Right lobe of liver (tissue), 6 donors: Measurements from ENCODE around the gene BAHCC1. TPM values are rescaled to one million over a fixed set of nuclear protein-coding genes. Genes with fewer than 3 reads are reported as not detected.
"Not testable (repeated sequence)": the region's sequence is repeated elsewhere in the genome, so short reads cannot be mapped to it uniquely, and the experiment has no call there.

Source experiments
- ATAC-seq, 4 donors: fragments of 200-7000 bp; cut with Tn5 transposase; one replicate each; pipeline ENCODE4 v1.9.1; 2020; ENCODE audit warnings: mild to moderate bottlenecking in 4 of 4, moderate library complexity in 4 of 4
- DNase-seq, 3 donors: peaks; one replicate each; pipeline ENCODE4 v3.0.0-alpha.2; 2020
- H3K27ac ChIP-seq, 3 donors: fragments of 200-600 bp; one replicate each; pipeline ENCODE4 v1.8.0; 2022
- H3K27me3 ChIP-seq, 2 donors: fragments of 200-600 bp; one replicate each; pipeline ENCODE4 v1.8.0; 2022
- H3K36me3 ChIP-seq, 4 donors: fragments of 200-600 bp; sonication (generic) in 1 of 4; one replicate each; pipeline versions ENCODE4 v1.5.1 to v1.8.0; 2017 to 2022; ENCODE audit warnings: control low read depth in 1 of 4
- H3K4me1 ChIP-seq, 4 donors: fragments of 200-600 bp; sonication (generic) in 1 of 4; one replicate each; pipeline versions ENCODE4 v1.5.1 to v1.8.0; 2017 to 2022; ENCODE audit warnings: control low read depth in 1 of 4
- H3K4me3 ChIP-seq, 3 donors: fragments of 200-600 bp; one replicate each; pipeline ENCODE4 v1.8.0; 2022
- H3K9me3 ChIP-seq, 4 donors: fragments of 200-600 bp; sonication (generic) in 1 of 4; one replicate each; pipeline versions ENCODE4 v1.5.1 to v1.8.0; 2017 to 2022; ENCODE audit warnings: control low read depth in 1 of 4
- CTCF ChIP-seq, 4 donors: fragments of 200-600 bp in 3 of 4; fragments of 450-650 bp in 1 of 4; IDR thresholded peaks; one replicate each; pipeline versions ENCODE4 v1.5.1 to v1.8.0; 2016 to 2022; ENCODE audit warnings: antibody characterized with exemption in 4 of 4, mild to moderate bottlenecking in 2 of 4
- POLR2A ChIP-seq: fragments of 450-650 bp; IDR thresholded peaks from one replicate; pipeline ENCODE4 v1.6.1; 2017; ENCODE audit warnings: antibody characterized with exemption, mild to moderate bottlenecking
- WGBS: methylation state at CpG from one replicate; pipeline ENCODE4 v1.1.6; 2018; ENCODE audit warnings: low coverage, low lambda C conversion rate; ENCODE audit not compliant: insufficient coverage; ENCODE audit errors: missing lambda C conversion rate; 5-methylcytosine and 5-hydroxymethylcytosine counted together
- intact Hi-C, 2 donors: fragments of 100-400 bp; cut with DNase I; formaldehyde crosslinking; loops; one replicate each; pipeline versions ENCODE4 v1.11.2 to v1.14.1; 2022
- total RNA-seq, 6 experiments: library from RNA; depleted of rRNA in 2 of 6; stranded (reverse); fragments of >200 nt in 2 of 6; fragmentation: NEBNext Ultra II Directional in 3 of 6; extraction: Animal tissue kit (Norgen Biotek cat#: 25700) in 3 of 6; gene quantifications; one replicate each; pipeline versions ENCODE4 v1.1.0 to v1.2.4, GENCODE V29; 2016 to 2023
- donor health status: DM: no; HTN: yes; CAD: no.
- donor health status: DM: no; HTN: no; CAD: no.
- donor health status: DM: no; HTN: no; CAD: no.
- donor health status: DM: no; HTN: yes; CAD: no.
- donor health status: DM: no; HTN: yes; CAD: no.

Gene BAHCC1
- total RNA-seq, 6 experiments from 2014 or later: 2.5 to 6.4 (median 4.9) TPM

- H3K36me3 ChIP-seq: no peaks in the 10 kb centered on the region
- no peak overlapping the region for H3K4me3 ChIP-seq
- intact Hi-C loops: no loop called here
- no peak for ATAC-seq
- 75% methylated on average over 7 of the region's 21 CpGs for WGBS
- no peaks in the 10 kb centered on the region for H3K9me3 ChIP-seq
- peaks cover 0 to 6% (median 3%) of the 10 kb centered on the region in 4 donors for H3K4me1 ChIP-seq
- no peak overlapping the region for H3K27ac ChIP-seq
- no peak for DNase-seq
- no peaks in the 10 kb centered on the region for H3K27me3 ChIP-seq
- TF ChIP-seq CTCF (IDR thresholded peaks at IDR 0.05) (no peak), POLR2A (no peak)
These were observed 46.9 kb upstream of the BAHCC1 start for GRCh38 chr17:81348097-81349055.

- TF ChIP-seq POLR2A: no peak
- no peak for TF ChIP-seq CTCF (IDR thresholded peaks at IDR 0.05)
- ATAC-seq: no peak
- 85% methylated on average over 12 of the region's 28 CpGs for WGBS
- no peak overlapping the region for H3K27ac ChIP-seq
- peaks cover 0 to 6% (median 3%) of the 10 kb centered on the region in 4 donors for H3K4me1 ChIP-seq
- H3K36me3 ChIP-seq: no peaks in the 10 kb centered on the region
- no peaks in the 10 kb centered on the region for H3K9me3 ChIP-seq
- no peaks in the 10 kb centered on the region for H3K27me3 ChIP-seq
- intact Hi-C loops: no loop called here
- no peak overlapping the region for H3K4me3 ChIP-seq
- no peak for DNase-seq
These were observed 45.6 kb upstream of the BAHCC1 start for GRCh38 chr17:81349397-81350319.

GRCh38 chr17:81350320-81350890 lies 44.9 kb upstream of the BAHCC1 start:
- H3K36me3 ChIP-seq: no peaks in the 10 kb centered on the region
- peaks cover 0 to 6% (median 3%) of the 10 kb centered on the region in 4 donors for H3K4me1 ChIP-seq
- 62% methylated on average over 7 of the region's 8 CpGs for WGBS
- no peak for TF ChIP-seq POLR2A
- TF ChIP-seq CTCF (IDR thresholded peaks at IDR 0.05): no peak
- intact Hi-C loops: no loop called here
- no peak for DNase-seq
- H3K9me3 ChIP-seq: no peaks in the 10 kb centered on the region
- H3K27me3 ChIP-seq: no peaks in the 10 kb centered on the region
- ATAC-seq: no peak
- no peak overlapping the region for H3K27ac ChIP-seq
- H3K4me3 ChIP-seq: no peak overlapping the region

- WGBS: 77% methylated on average over 6 of the region's 25 CpGs
- intact Hi-C loops, H3K27ac ChIP-seq, H3K4me3 ChIP-seq, H3K27me3 ChIP-seq, DNase-seq, H3K4me1 ChIP-seq, H3K9me3 ChIP-seq, H3K36me3 ChIP-seq, ATAC-seq: not testable (repeated sequence)
These were observed 43.8 kb upstream of the BAHCC1 start for GRCh38 chr17:81351329-81352052.

- ATAC-seq, H3K36me3 ChIP-seq, H3K27ac ChIP-seq, intact Hi-C loops, H3K4me1 ChIP-seq, H3K9me3 ChIP-seq, H3K27me3 ChIP-seq, DNase-seq, H3K4me3 ChIP-seq: not testable (repeated sequence)
- WGBS: no CpG with 5 or more reads among the region's 38 CpGs
These were observed 43.2 kb upstream of the BAHCC1 start for GRCh38 chr17:81352056-81352455.
